ENCODE measurements around the gene DCAF6.

The DCAF6 gene

GRCh38 chr1:168085401-168085872 is 149.0 kb downstream of the DCAF6 start:
- ChIA-PET CTCF (interaction anchor here (0.6 kb wide), 2 partner anchors 11 to 343 kb away, joined by 3 to 4 read pairs; no protein-coding TSS in a partner anchor), POLR2A (ENCODE audit: low non-redundant PET) (no interaction called here)
- DNase-seq (ENCODE audit: low spot score): no peak
- H3K27ac ChIP-seq: peak overlapping the region; percentile 15
- TF ChIP-seq CTCF (conservative IDR thresholded peaks at IDR 0.05; ENCODE audit: low read depth): no peak

DNA sequence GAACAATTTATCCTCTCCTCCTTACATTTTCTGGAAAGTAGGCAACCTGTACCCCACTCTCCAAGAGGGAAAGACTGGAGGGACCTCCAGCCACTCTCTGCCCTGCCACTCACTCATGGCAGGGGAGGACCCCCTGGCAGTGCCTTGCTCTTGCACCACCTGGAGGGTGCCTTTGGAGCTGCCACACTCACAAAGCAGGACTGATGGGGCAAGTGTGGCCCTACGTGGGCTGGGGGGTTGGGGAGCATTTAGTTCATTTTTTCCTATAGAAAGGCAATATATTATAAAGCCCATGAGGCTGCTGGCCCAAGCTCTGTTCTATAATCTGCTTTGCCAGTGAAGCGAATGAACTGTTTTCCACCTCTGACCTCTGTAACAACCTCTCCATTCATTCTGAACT is 150.0 kb downstream of the DCAF6 start:
- POLR2A ChIA-PET (ENCODE audit: low non-redundant PET): no interaction called here
- DNase-seq (ENCODE audit: low spot score): no peak
- no peak for TF ChIP-seq CTCF (conservative IDR thresholded peaks at IDR 0.05; ENCODE audit: low read depth)
- no peak overlapping the region for H3K27ac ChIP-seq
- CTCF ChIA-PET: interaction anchor here (0.8 kb wide), 1 partner anchor 94 kb away, joined by 4 read pairs; no protein-coding TSS in a partner anchor

- TF ChIP-seq CTCF (conservative IDR thresholded peaks at IDR 0.05; ENCODE audit: low read depth): no peak
- ChIA-PET POLR2A (ENCODE audit: low non-redundant PET) (no interaction called here), CTCF (interaction anchor here (0.8 kb wide), 1 partner anchor 113 kb away, joined by 3 read pairs; no protein-coding TSS in a partner anchor)
- H3K27ac ChIP-seq: no peak overlapping the region
- no peak for DNase-seq (ENCODE audit: low spot score)
Observed at GRCh38 chr1:168087696-168088095, 151.2 kb downstream of the DCAF6 start.

- H3K27ac ChIP-seq: peak overlapping the region; percentile 9; the same call in 1 of the 2 replicates
- no peak for DNase-seq (ENCODE audit: low spot score)
- no peak for TF ChIP-seq CTCF (conservative IDR thresholded peaks at IDR 0.05; ENCODE audit: low read depth)
- ChIA-PET POLR2A (ENCODE audit: low non-redundant PET) (no interaction called here), CTCF (no interaction called here)
Observed at GRCh38 chr1:168088511-168089325, 152.2 kb downstream of the DCAF6 start.

DNA sequence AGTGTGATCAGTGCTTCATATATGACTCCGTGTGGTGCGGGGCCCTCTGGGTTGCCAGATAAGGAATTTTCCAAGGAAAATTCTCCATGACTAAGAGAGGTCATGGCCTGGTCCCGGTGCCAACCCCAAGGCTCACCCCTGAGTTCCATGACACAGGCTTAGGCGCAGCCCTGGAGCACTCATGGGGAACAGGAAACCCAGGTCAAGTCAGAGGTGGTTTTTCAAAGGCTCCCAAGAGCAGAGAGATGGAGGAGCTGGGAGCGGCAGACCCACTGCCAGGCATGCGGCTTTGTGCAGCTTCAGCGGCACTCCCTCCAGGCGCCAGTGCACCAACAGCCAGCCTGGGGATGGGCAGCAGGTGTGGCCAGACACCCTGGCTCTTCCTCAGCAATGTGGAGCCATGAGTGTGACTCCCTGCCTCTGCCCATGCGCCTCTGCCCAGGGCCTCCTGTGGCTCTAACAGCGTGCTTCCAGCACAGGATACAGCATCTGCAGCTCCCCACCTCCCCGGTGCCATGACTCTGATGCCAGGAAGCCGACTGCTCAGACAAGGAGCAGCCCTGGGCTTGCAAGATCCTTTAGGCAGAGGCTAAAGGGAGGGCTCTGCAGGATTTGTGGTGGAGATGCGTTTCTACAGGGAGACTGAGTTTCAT is 153.0 kb downstream of the DCAF6 start:
- peak overlapping the region; percentile 9; the same call in 1 of the 2 replicates for H3K27ac ChIP-seq
- CTCF ChIA-PET: interaction anchor here (0.6 kb wide), 1 partner anchor 72 kb away, joined by 4 read pairs; no protein-coding TSS in a partner anchor
- POLR2A ChIA-PET (ENCODE audit: low non-redundant PET): no interaction called here
- no peak for DNase-seq (ENCODE audit: low spot score)
- TF ChIP-seq CTCF (conservative IDR thresholded peaks at IDR 0.05; ENCODE audit: low read depth): no peak

- POLR2A ChIA-PET (ENCODE audit: low non-redundant PET): no interaction called here
- TF ChIP-seq CTCF (conservative IDR thresholded peaks at IDR 0.05; ENCODE audit: low read depth): no peak
- no peak overlapping the region for H3K27ac ChIP-seq
- CTCF ChIA-PET: interaction anchor here (0.6 kb wide), 1 partner anchor 72 kb away, joined by 4 read pairs; no protein-coding TSS in a partner anchor
- no peak for DNase-seq (ENCODE audit: low spot score)
Observed at GRCh38 chr1:168089979-168090337, 153.5 kb downstream of the DCAF6 start.
